AG04450 (cell line): ENCODE measurements around the gene EXOC3L4. TPM values are rescaled to one million over a fixed set of nuclear protein-coding genes. Genes with fewer than 3 reads are reported as not detected.

Experiments
- CTCF ChIA-PET: fragments of 300-600, 350-600 bp; formaldehyde crosslinking; extraction: SDS; loops from one replicate; lab custom pipeline; 2022; ENCODE audit warnings: antibody characterized with exemption, inconsistent platforms; lab: Charles Lee
- POLR2A ChIA-PET: fragments of 350-600 bp; formaldehyde crosslinking; extraction: SDS; loops from one replicate; lab custom pipeline; 2021; ENCODE audit warnings: antibody characterized with exemption, inconsistent platforms; lab: Yijun Ruan, JAX
- DNase-seq: peaks from one replicate; pipeline ENCODE4 v3.0.0-alpha.2; 2011; ENCODE audit warnings: low read depth, low spot score
- H3K27ac ChIP-seq: one replicate; pipeline ENCODE4 v1.5.1; 2012; ENCODE audit warnings: low read depth, low read length, control low read depth
- H3K27me3 ChIP-seq: one replicate; pipeline ENCODE4 v1.6.0; 2012; ENCODE audit warnings: low read length; ENCODE audit not compliant: control insufficient read depth, insufficient read depth
- H3K4me3 ChIP-seq: 2 replicates; pipeline ENCODE4 v1.5.1; 2011; ENCODE audit warnings: mild to moderate bottlenecking, low read depth, low read length, control low read depth
- H3K9me3 ChIP-seq: 2 replicates; pipeline ENCODE4 v1.5.1; 2012; ENCODE audit warnings: low read length; ENCODE audit not compliant: control insufficient read depth, insufficient read depth
- polyA plus RNA-seq: library from polyadenylated mRNA; depleted of rRNA; stranded (reverse); fragments of >200 nt; gene quantifications from 2 replicates; pipeline ENCODE4 v1.2.3, GENCODE V29; 2011
- TF ChIP-seq, protein P1 (sequence below): IDR thresholded peaks from 2 replicates; pipeline ENCODE4 v1.5.1; 2011; ENCODE audit warnings: low read depth, low read length, control low read depth, inconsistent platforms

Gene EXOC3L4
- polyA plus RNA-seq, 1 experiment: not detected

GRCh38 chr14:103065861-103066260, 28.7 kb upstream of the EXOC3L4 start:
- ChIA-PET CTCF (interaction anchor here (1.3 kb wide), 1 partner anchor 226 kb away, joined by 3 read pairs; no protein-coding TSS in a partner anchor), POLR2A (interaction anchor here (0.6 kb wide), 1 partner anchor 383 kb away, joined by 3 read pairs; no protein-coding TSS in a partner anchor)
- TF ChIP-seq, protein P1, sequence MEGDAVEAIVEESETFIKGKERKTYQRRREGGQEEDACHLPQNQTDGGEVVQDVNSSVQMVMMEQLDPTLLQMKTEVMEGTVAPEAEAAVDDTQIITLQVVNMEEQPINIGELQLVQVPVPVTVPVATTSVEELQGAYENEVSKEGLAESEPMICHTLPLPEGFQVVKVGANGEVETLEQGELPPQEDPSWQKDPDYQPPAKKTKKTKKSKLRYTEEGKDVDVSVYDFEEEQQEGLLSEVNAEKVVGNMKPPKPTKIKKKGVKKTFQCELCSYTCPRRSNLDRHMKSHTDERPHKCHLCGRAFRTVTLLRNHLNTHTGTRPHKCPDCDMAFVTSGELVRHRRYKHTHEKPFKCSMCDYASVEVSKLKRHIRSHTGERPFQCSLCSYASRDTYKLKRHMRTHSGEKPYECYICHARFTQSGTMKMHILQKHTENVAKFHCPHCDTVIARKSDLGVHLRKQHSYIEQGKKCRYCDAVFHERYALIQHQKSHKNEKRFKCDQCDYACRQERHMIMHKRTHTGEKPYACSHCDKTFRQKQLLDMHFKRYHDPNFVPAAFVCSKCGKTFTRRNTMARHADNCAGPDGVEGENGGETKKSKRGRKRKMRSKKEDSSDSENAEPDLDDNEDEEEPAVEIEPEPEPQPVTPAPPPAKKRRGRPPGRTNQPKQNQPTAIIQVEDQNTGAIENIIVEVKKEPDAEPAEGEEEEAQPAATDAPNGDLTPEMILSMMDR: no peak
- H3K27me3 ChIP-seq: no peaks in the 10 kb centered on the region
- H3K9me3 ChIP-seq: no peaks in the 10 kb centered on the region; the same call in 1 of the 2 replicates
- no peak overlapping the region for H3K4me3 ChIP-seq
- no peak overlapping the region for H3K27ac ChIP-seq
- DNase-seq: no peak

DNA sequence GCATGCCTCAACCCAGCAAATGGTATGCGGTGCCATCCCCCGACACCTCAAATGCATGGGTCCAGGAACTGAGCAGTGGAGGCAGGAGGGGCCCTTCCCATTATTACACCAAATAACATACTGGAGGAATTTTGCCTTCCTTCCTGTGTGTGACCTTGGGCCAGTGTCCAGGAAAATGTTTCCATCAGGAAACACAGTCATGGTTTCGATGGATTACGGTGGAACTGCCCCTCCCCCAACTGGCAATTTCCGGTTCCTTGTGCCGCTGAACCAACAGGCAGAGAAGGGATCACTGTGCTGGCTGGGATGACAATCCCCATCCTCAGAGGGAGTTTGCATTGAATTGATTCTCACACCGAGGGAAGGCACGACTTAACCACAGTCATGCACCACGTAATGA, 28.1 kb upstream of the EXOC3L4 start:
- Histone ChIP-seq H3K27me3 (no peaks in the 10 kb centered on the region), H3K9me3 (no peaks in the 10 kb centered on the region; the same call in 1 of the 2 replicates), H3K27ac (peak overlapping the region; percentile 31), H3K4me3 (no peak overlapping the region)
- CTCF ChIA-PET: interaction anchor here (1.3 kb wide), 1 partner anchor 226 kb away, joined by 3 read pairs; no protein-coding TSS in a partner anchor
- POLR2A ChIA-PET: interaction anchor here (0.6 kb wide), 1 partner anchor 383 kb away, joined by 3 read pairs; no protein-coding TSS in a partner anchor
- TF ChIP-seq, protein P1: no peak
- DNase-seq: no peak

GRCh38 chr14:103067231-103067954, 27.1 kb upstream of the EXOC3L4 start:
- no peak overlapping the region for H3K27ac ChIP-seq
- POLR2A ChIA-PET: interaction anchor here (0.7 kb wide), 1 partner anchor 77 kb away, joined by 3 read pairs; no protein-coding TSS in a partner anchor

GRCh38 chr14:103068351-103069073, 26.0 kb upstream of the EXOC3L4 start:
- ChIA-PET CTCF (interaction anchor here (0.6 kb wide), 1 partner anchor 36 kb away, joined by 3 read pairs; no protein-coding TSS in a partner anchor), POLR2A (no interaction called here)
- Histone ChIP-seq H3K27me3 (no peaks in the 10 kb centered on the region), H3K9me3 (no peaks in the 10 kb centered on the region; the same call in 1 of the 2 replicates), H3K4me3 (no peak overlapping the region), H3K27ac (no peak overlapping the region)
- no peak for DNase-seq
- TF ChIP-seq, protein P1: no peak

More at GRCh38 chr14:103067231-103067954, 27.1 kb upstream of the EXOC3L4 start:
- no peaks in the 10 kb centered on the region; the same call in 1 of the 2 replicates for H3K9me3 ChIP-seq
- TF ChIP-seq, protein P1: no peak
- H3K4me3 ChIP-seq: no peak overlapping the region
- H3K27me3 ChIP-seq: no peaks in the 10 kb centered on the region
- CTCF ChIA-PET: interaction anchor here (0.6 to 0.7 kb wide), 2 partner anchors 9 to 20 kb away, joined by 3 to 6 read pairs; no protein-coding TSS in a partner anchor
- DNase-seq: no peak
